Measurements from ENCODE around the gene CDC42EP2.

- no peak for TF ChIP-seq YY1 (IDR thresholded peaks at IDR 0.05; ENCODE audit: insufficient read depth, insufficient read length)
- no peak for TF ChIP-seq SUZ12 (IDR thresholded peaks at IDR 0.05; ENCODE audit: extremely low read depth, insufficient read depth, insufficient read length)
Observed at GRCh38 chr11:65301491-65302329, 13.0 kb upstream of the CDC42EP2 start.
